Measurements from ENCODE around the gene UST.

UST gene

DNA sequence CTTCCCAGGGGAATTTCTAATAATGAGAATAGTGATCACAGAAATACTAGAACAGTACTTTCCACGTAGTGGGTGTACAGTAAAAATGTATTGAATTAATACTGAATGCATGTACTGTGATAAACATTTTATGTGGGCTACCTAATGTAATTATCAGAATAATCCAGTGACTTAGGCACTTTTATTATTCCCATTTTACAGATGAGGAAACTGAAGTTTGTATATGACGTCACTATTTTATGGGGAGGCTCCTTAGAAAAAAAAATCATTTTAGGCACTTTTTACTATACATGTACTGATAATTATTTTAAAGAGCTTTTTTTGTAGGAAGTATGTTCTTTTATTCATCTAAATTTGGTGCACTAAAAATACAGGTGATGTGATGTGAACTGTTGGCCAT, 295.1 kb downstream of the UST start:
- no peak for DNase-seq (ENCODE audit: low spot score)

DNA sequence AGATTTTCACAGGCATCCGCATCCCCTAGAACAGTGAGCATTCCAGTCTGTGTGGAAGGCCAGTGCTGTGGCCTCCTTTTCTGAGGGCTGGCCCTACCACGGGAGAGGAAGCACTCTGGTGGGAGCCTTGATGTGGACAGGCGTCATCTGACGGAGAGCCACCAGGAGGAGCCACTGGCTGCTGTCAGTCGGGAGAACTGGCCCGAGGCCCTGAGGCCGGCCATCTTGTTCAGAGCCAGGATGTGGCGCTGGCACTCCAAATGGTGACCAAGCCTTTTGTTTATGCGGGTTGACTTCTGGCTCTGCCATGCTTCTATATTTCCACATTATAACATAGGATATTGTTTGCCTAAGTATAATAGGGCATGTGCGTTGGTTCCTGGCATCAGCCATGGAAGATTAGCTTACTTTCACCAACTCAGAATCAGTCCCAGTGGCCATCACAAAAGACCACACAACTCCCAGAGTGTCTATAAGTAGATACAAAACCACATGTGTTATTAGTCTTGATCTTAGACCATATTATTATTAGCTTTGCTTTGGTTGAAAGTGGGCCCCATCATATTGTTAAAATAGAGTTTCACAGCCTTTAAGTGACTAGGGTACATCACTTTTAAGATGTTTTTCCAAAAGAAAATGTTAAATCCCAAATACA, 296.8 kb downstream of the UST start:
- peak; percentile 56 for DNase-seq (ENCODE audit: low spot score)

DNA sequence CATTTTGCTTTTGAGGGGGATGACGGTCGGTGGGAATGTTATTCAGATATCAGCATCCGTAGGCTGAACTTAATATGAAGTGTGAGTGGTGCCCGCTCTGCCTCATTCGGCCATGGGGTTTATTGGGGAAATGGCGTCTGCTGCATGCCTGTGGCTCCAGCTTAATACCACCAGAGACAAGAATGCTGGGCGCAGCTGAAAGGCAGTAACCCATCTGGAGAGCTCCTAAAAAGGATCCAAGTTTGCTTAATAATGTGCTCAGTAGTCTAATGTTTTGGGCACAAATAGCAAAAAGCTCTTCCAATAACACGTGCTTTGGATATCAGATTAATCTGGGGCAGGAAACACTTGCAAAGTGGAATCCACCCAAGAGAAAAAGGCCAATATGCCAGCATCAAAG, 297.7 kb downstream of the UST start:
- no peak for DNase-seq (ENCODE audit: low spot score)

DNA sequence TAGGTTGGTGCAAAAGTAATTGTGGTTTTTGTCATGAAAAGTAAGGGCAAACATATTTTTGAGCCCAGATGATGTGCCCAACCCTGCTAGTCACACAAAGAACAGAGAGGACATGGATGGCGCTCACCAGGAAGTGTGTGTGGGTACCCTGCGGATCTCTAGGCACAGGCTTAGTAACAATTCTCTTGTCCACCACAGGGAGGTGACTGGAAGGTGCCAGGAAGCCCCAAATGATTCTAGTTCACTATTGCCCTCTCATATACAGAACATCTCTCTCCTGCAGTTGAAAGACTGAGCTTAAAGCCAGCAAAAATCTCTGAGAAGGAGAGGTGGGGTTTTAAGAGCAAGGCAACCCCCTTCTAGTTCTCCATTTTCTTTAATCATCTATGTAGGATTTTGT, 298.6 kb downstream of the UST start:
- no peak for DNase-seq (ENCODE audit: low spot score)

DNA sequence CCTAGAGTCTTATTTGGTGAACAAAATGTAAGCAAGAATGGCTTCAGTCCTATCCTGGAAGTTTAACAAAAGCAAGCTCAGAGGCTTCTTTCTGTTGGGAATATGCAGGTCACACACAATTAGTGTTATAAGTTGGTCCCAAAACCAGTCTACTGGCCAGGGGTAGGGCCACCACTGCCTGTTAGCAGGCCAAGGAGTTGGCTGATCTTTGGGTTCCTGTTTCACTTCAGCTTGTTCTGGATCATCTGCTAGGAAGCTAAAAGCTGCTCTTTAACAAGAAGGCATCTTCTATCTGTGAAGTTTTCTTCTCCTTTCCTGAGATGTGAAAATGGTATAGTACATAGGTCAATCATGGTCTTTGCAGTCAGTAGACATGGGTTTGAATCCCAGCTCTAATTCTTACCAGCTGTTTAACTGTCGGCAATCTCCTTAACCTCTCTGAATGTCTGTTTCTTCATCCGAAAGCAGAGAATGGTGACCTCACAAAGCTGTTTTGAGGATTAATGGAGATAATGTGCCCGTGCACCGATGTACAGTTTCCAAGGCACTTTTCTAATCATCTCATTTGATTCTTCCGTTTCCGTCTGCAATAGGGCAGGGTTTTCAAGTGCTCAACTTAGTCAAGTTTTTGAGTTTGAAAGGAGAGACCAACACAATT, 299.5 kb downstream of the UST start:
- DNase-seq (ENCODE audit: low spot score) = no peak

DNA sequence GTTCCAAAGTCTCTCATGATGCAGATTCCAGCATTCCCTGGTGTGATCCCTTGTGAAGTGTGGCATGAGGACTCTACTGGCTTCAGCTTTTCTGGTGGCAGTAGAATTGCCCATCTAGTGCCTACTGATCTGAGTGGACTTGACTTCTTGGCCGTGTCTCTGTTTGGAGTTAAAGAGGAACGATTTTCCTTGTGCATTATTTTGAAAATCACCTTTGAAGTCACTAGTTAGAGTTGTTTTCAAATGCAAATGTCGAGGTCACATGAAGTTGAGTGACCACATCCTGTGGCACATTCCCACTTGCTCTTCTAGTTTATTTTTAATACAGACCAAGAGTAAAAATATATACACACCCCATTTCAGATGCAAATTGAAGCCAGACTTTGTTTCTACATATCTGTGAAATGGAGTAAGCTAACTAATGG, 300.0 kb downstream of the UST start:
- no peak for DNase-seq (ENCODE audit: low spot score)

DNA sequence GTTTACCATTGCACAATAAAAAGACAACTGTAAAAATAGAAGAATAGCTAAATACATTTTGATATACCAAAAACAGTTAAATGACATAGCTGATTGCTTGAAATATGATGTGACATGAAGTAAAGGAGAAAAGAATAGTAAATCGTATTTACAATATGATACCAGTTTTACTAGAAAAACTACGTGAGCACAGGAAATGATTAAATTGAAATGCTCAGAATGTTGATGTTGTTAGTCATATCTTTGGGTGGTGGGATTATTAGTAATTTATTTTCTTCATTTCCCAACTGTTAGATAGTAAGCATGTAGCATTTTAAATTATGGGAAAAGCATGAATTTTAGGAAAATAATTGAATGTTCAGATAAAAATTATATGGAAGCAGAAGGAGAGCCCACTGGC, 302.4 kb downstream of the UST start:
- no peak for DNase-seq (ENCODE audit: low spot score)

DNA sequence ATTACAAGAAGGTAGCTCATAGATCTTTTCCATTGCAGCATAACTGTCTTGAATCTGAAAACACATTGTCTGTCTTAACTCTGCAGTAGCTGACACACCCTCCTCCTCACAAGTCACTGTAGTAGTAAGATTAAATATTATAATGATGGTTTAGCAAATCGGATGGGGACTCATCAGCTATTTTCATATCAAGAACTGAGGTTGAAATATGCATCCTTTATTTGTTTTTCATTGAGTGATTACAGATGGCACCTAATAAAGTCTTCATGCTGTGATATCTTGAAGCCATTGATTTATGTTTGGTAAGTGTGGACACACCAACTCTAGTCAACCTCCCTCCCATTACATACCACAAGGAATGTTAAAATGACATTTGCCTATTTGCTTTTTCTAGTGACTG, 303.3 kb downstream of the UST start:
- DNase-seq (ENCODE audit: low spot score) = no peak

DNA sequence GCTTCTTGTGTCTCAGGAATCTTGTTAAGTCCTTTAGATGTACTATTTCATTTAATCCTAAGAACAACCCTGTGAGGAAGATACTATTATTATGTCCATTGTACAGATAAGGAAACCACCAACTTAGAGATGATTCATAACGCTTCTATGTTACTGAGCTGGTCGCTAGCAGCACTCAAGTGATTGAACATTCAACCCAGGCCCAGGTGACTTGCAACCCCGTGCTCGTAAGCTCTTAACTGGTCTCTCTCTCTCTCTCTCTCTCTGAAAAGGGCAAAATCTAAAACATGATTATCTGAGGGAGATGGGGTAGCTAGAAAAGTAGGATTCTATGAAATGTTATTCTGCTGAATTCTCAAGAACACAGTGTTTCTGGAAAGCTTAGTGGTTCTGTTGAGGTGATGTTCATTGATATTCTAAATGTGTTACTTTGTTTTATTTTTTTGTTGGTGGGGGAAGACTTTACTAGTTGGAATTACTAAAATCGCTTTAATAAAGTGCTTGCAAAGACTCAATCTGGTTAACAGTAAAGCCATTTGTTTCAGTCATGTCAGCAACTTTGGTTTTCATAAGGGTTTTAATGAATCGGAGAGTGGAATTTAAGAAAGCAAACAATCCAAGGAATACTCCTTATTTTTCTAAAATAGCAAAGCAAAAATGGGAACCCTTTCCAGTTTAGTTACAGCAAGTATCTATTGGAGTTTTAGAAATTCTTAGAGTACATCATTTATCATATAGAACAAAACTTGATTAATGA, 305.7 kb downstream of the UST start:
- no peak for DNase-seq (ENCODE audit: low spot score)

DNA sequence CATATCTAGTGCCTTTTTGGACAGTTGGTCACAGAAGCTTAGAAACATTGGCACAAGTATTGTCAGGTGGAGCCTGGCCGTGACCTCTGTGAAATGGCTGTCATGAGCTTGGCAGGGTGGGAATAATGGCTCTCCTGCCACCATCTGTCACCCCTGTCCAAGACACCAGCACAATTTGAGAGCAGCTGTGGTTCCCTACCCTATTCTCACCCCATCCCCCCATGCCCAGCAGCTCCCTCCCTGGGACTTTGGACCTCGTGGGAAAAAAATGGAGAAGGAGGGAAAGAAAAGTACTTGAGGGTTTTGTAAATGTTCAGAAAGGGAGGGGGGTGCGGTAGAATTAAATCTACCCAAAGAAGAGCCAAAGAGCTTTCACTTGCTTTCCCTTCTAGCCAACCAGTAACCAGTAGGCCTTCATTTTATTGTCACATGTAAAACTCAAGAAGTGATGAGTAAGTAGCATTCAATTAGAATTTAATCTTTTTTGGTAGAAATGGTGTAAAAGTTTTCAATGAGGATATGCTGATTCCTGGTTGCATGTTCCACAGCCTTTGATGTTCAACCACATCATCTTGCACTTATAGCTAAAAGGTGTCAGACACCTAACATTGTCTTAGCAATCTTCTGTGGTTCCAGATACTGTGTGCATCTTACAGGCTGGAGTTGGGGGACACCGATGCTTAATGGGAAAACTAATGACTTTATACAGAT, 307.2 kb downstream of the UST start:
- no peak for DNase-seq (ENCODE audit: low spot score)

DNA sequence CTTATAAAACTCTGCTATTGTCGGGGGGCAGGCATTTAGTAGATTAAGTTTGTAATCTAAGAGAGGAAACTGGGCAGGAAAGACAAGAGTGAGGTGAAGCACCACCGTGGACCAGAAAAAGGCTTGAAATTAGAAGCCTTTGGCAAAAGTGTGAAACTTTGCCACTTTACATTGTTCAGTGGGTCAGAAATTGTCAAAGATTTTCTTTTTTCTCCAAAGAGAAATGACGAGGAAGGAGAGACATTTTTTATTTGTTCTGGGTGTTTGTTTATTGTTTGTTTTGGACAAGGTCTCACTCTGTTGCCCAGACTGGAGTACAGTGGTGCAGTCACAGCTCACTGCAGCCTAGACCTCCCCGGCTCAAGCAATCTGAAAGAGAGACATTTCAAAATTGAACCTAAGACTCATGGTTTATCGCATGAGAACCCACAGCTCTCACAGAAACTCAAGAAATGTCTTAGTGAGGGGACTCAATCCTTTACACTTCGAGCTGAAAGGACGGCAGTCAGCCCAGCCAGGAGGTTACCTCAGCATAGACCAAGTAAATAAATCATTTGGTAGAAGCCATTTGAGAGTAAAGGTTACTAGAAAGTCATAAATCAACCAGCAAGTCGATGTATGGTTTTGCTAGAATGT, 307.8 kb downstream of the UST start:
- no peak for DNase-seq (ENCODE audit: low spot score)

DNA sequence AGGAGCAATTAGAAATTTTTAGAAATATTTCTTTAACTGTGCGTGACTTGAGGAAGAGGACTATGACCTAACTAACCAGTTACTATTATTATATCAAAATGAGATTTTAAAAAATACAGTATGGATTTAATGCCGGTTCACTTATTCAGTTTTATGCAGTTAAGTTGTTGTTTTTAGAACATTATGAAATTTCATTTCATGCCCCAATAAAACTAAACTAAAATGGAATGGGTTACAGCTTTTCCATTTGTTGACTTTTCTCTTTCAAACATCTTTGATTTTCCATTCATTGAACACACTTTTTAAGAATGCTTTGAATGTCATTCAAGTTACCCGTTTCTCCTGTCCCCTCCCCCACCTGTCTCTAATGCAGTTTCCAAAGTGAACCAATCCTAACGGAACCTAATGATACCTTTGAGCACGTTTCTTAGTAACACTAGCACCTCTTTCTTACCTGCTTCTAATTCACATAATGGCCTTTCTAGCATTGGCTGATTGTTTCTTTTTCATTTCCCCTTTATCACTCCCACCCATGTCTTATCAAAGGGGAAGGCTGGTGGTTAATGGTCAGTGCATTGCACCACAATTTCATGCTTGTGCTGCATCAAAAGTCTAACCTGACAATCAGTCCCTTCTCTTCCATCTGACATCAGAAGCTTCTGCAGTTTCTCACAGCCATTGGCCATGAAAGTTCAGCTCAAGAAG, 308.5 kb downstream of the UST start:
- DNase-seq (ENCODE audit: low spot score) = no peak

DNA sequence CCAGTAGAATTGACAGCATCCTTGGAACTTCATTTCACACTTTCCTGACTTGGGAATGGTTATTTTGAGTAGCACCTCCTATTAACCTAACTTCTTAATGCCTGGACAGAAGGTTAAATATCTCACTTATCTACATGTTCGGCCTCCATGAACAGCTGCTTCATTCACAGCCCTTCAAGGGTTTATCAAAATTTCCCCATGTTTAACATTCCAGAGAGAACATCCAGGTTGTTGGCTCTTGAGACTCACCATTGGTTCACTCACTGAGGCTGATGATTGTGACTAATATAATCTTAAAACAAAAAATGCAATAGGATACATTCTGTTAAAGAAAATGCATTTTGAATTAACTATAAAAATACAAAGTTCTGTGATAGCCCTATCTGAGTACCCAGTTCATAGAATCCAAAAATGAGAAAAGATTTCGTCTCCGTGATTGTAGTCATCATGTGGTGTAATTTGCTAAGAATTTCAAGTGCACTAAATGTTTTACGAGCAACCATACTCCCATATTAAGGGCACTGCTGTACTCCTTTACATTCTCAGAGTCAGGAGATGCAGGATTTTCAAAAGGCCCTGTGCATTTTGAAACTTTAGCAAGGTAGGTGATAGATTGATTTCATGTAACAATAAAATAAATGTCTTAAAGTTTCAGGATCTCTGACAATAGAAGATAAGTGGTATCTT, 310.1 kb downstream of the UST start:
- DNase-seq (ENCODE audit: low spot score) = no peak

DNA sequence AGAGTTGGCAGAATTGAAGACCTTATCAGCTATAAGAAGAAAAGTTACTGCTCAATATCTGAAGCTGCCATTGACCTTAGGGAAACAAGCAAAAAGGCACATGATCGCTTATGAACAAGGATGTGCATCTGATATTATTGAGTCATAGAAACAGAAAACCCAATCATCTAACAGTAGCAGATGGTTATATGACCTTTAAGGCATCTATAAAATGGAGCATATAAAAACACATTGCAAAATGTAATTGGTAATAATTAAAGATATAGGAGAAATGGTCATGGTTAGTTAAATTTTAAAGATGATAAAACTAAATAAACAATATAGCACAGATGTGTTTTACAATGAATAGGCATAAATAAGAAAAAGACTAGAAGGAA, 310.6 kb downstream of the UST start:
- DNase-seq (ENCODE audit: low spot score) = no peak

DNA sequence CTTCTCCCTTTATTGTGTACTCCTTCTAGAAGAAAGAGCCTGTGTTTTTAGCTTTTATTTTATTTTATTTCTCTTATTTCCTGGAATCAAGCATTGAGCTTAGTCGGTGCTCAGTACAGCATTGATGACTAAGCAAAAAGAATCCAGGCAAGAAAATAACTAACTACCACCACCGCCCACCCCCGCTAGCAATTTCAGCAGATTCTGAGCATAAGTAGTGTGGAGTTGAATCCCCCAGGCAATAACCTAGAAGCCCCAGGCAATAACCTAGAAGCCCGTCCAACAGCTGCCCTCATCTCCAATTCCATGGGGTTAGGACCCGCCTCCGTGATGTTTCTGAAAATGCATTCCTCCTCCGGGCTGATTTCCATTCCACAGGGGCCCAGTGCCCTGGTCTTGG, 312.7 kb downstream of the UST start:
- no peak for DNase-seq (ENCODE audit: low spot score)

DNA sequence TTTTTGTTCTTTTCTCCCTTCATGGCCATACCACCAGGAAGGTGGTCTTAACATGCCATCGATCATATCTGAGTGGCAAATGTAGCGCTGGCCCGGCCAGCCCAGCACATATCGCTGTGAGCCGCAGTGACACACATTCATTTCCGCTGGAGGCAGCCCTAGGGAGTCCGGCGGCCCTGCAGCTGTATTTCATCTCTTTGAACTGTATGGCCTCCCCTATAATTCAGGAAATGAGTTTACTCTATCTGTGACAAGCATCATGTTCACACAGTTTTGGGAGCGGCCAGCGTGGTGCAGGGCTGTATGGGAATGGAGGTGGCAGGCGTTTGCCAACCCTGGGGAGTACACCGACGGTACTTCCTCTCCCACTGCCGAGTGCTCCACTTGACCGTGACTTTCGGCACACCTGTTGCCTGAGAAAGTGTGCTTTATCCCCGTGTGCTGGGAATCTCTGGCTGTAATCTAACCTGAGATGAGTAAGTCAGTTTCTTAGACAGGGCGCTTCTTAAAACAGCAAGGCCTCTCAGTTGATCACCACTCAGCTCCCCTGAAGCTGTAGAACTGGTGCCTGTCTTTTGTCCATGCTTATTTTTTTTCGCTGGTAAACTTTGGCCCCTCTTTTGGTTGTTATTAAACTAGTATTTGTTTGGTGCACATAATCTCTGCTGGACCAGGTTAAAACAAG, 313.6 kb downstream of the UST start:
- no peak for DNase-seq (ENCODE audit: low spot score)

DNA sequence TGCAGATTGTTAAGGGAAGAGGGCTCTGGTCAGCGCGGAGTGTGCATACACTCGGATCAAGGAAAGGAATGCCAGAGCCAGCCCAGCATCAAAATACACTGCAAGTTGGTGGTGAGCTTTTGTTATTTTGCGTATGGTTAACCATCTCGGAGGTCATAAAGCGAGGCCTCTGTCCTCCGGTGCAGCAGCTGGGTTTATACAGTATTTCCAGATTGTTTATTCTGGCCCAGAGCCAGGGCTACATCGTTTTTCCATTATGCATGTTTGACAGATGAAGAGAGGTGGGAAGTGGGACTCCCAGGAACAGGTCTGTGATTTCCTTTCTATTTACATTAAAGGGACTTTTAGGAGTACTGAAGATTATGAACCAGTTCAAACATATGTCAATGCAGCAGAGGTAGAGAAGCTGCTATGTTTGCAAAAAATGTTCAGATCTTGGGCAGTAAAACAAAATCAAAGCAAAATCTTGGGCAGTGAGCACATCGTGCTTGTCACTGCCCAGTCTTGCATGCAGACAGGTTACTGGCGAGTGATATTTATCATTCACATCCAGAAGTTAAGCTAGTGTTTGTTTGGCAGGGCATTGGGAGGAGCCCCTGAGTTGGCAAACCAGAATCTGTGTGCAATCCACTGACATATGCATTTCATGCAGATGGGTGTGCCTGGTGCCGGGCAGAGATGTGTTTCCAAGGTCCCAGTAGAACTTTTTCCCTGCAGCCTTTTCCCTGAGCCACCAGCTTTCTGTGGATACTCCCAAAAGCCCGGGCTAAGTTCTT, 314.3 kb downstream of the UST start:
- no peak for DNase-seq (ENCODE audit: low spot score)

DNA sequence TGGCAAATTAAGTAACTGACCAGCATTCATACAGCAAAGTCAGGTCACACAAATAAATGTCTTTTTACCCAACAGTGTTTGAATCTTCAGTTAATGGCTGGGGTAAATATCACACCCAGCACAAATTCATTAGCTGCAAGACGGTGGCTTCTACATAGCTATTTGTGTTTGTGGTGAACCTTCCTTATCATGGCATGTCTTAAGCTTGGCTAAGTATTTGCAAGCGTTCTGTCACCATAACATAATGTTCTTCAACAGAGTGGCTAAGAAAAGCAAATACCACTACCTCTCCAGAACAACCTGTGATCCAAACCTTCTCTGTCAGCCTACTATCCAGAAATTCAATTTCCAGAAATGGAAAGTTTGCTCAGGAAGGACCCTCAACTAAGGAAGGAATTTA, 315.1 kb downstream of the UST start:
- no peak for DNase-seq (ENCODE audit: low spot score)

DNA sequence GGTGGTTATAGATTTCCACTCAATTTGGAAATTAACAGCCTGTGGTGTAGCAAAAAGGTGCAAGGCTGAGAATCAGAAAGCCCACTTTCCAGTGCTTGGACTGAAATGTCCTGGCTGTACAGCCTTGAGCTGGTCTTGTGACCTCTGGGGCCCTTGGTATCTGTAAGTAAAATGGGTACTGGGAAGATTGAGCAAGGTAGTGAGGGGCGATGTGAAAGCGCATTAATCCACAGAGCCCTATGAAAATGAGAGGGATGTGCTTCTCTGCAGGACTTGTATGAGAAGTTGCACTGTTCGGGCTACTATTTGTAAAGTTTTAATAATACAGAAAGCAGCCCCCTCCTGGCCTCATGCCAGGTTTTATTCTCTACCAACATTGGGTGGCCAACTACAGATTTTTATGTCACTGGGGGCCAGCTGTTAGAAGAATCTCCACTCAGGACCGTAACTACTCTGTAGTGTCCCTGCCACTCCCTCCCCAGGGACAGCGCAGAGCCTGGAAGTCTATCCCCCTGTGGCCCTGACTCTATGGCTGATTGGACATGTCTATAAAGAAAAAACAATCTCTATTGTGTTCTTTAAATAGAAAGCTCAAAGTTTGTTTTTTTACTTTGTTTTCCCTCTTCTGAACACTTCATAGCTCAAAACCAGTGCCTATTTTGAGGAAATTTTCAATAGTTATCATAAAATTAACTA, 316.0 kb downstream of the UST start:
- no peak for DNase-seq (ENCODE audit: low spot score)
